AG04450 (cell line): ENCODE data around the gene VPS41. TPM values are rescaled to one million over a fixed set of nuclear protein-coding genes. Genes with fewer than 3 reads are reported as not detected.

ENCODE experiments used
- CTCF ChIA-PET: fragments of 300-600, 350-600 bp; formaldehyde crosslinking; extraction: SDS; loops from one replicate; lab custom pipeline; 2022; ENCODE audit warnings: antibody characterized with exemption, inconsistent platforms; lab: Charles Lee
- POLR2A ChIA-PET: fragments of 350-600 bp; formaldehyde crosslinking; extraction: SDS; loops from one replicate; lab custom pipeline; 2021; ENCODE audit warnings: antibody characterized with exemption, inconsistent platforms; lab: Yijun Ruan, JAX
- DNase-seq: peaks from one replicate; pipeline ENCODE4 v3.0.0-alpha.2; 2011; ENCODE audit warnings: low read depth, low spot score
- H3K27ac ChIP-seq: one replicate; pipeline ENCODE4 v1.5.1; 2012; ENCODE audit warnings: low read depth, low read length, control low read depth
- H3K27me3 ChIP-seq: one replicate; pipeline ENCODE4 v1.6.0; 2012; ENCODE audit warnings: low read length; ENCODE audit not compliant: control insufficient read depth, insufficient read depth
- H3K4me3 ChIP-seq: 2 replicates; pipeline ENCODE4 v1.5.1; 2011; ENCODE audit warnings: mild to moderate bottlenecking, low read depth, low read length, control low read depth
- H3K9me3 ChIP-seq: 2 replicates; pipeline ENCODE4 v1.5.1; 2012; ENCODE audit warnings: low read length; ENCODE audit not compliant: control insufficient read depth, insufficient read depth
- CTCF ChIP-seq: IDR thresholded peaks from 2 replicates; pipeline ENCODE4 v1.5.1; 2011; ENCODE audit warnings: low read depth, low read length, control low read depth, inconsistent platforms
- polyA plus RNA-seq: library from polyadenylated mRNA; depleted of rRNA; stranded (reverse); fragments of >200 nt; gene quantifications from 2 replicates; pipeline ENCODE4 v1.2.3, GENCODE V29; 2011

Gene VPS41
- polyA plus RNA-seq, 1 experiment = 67.1 TPM

GRCh38 chr7:38757931-38758330, 151.1 kb downstream of the VPS41 start:
- ChIA-PET POLR2A (no interaction called here), CTCF (no interaction called here)
- H3K27ac ChIP-seq = no peak overlapping the region
- no peak for DNase-seq
- no peak overlapping the region for H3K4me3 ChIP-seq
- H3K27me3 ChIP-seq = no peaks in the 10 kb centered on the region
- H3K9me3 ChIP-seq = no peaks in the 10 kb centered on the region
- TF ChIP-seq CTCF = no peak

GRCh38 chr7:38756521-38756920, 152.5 kb downstream of the VPS41 start:
- POLR2A ChIA-PET = no interaction called here
- CTCF ChIA-PET = no interaction called here
- DNase-seq = no peak
- H3K27ac ChIP-seq = no peak overlapping the region
- no peaks in the 10 kb centered on the region for H3K27me3 ChIP-seq
- no peak for TF ChIP-seq CTCF
- H3K9me3 ChIP-seq = no peaks in the 10 kb centered on the region
- H3K4me3 ChIP-seq = no peak overlapping the region

GRCh38 chr7:38753347-38753746, 155.6 kb downstream of the VPS41 start:
- Histone ChIP-seq H3K9me3 (no peaks in the 10 kb centered on the region), H3K27me3 (no peaks in the 10 kb centered on the region), H3K27ac (no peak overlapping the region), H3K4me3 (no peak overlapping the region)
- ChIA-PET CTCF (no interaction called here), POLR2A (no interaction called here)
- no peak for TF ChIP-seq CTCF
- DNase-seq = no peak

- Histone ChIP-seq H3K27me3 (no peaks in the 10 kb centered on the region), H3K4me3 (no peak overlapping the region), H3K9me3 (no peaks in the 10 kb centered on the region), H3K27ac (no peak overlapping the region)
- no peak for DNase-seq
- no peak for TF ChIP-seq CTCF
- ChIA-PET CTCF (no interaction called here), POLR2A (no interaction called here)
Observed at GRCh38 chr7:38751416-38751815, 157.6 kb downstream of the VPS41 start.

GRCh38 chr7:38748056-38748610, 160.9 kb downstream of the VPS41 start:
- CTCF ChIA-PET = interaction anchor here (0.6 to 1.5 kb wide), 7 partner anchors 8 to 349 kb away, joined by 3 to 7 read pairs (median 3); no protein-coding TSS in a partner anchor

More at GRCh38 chr7:38748056-38748610, 160.9 kb downstream of the VPS41 start:
- Histone ChIP-seq H3K4me3 (no peak overlapping the region), H3K27me3 (no peaks in the 10 kb centered on the region), H3K9me3 (no peaks in the 10 kb centered on the region), H3K27ac (no peak overlapping the region)
- POLR2A ChIA-PET = no interaction called here
- peak; percentile 47 for TF ChIP-seq CTCF
- no peak for DNase-seq
